ENCODE results near the gene TRIM66.

GRCh38 chr11:8601376-8602133 is 80.9 kb downstream of the TRIM66 start:
- TF ChIP-seq, protein P1, sequence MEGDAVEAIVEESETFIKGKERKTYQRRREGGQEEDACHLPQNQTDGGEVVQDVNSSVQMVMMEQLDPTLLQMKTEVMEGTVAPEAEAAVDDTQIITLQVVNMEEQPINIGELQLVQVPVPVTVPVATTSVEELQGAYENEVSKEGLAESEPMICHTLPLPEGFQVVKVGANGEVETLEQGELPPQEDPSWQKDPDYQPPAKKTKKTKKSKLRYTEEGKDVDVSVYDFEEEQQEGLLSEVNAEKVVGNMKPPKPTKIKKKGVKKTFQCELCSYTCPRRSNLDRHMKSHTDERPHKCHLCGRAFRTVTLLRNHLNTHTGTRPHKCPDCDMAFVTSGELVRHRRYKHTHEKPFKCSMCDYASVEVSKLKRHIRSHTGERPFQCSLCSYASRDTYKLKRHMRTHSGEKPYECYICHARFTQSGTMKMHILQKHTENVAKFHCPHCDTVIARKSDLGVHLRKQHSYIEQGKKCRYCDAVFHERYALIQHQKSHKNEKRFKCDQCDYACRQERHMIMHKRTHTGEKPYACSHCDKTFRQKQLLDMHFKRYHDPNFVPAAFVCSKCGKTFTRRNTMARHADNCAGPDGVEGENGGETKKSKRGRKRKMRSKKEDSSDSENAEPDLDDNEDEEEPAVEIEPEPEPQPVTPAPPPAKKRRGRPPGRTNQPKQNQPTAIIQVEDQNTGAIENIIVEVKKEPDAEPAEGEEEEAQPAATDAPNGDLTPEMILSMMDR (IDR thresholded peaks at IDR 0.05; ENCODE audit: control extremely low read depth in 1 of 3, insufficient read depth in 1 of 3, low read depth in 1 of 3, low read length in 3 of 3) = no peak
- TF ChIP-seq SP4 (IDR thresholded peaks at IDR 0.05; ENCODE audit: low read length) = no peak
- TF ChIP-seq POLR2AphosphoS5 (IDR thresholded peaks at IDR 0.05; ENCODE audit: low read depth, low read length) = no peak
